DMS 273 (cell line): ENCODE results near the gene TXK.
A peak's percentile ranks its signal among the peaks of the same experiment; 100 is the strongest.

ENCODE experiments used
- DNase-seq: peaks from one replicate; lab custom pipeline; 2025; ENCODE audit not compliant: unreplicated experiment; lab: John Stamatoyannopoulos, UW

Gene TXK

DNA sequence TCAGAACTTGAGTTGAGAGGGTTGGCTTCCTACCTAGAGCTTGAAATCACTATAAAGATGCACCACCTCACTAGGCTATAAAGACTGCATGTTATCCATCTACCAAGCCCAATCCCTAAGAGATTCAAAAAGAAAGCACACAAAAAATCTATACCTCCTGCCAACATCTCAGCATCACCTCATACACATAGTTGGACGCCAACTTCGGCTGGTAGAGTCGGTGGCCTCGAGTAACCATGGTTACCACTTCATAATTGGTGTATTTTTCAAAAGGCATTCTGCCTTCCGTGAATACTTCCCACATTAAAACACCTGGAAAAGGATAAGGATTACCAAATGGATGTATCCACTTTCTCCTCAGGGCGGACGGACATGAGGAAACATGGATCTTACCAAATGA, 4.5 kb upstream of the TXK start:
- no peak for DNase-seq

DNA sequence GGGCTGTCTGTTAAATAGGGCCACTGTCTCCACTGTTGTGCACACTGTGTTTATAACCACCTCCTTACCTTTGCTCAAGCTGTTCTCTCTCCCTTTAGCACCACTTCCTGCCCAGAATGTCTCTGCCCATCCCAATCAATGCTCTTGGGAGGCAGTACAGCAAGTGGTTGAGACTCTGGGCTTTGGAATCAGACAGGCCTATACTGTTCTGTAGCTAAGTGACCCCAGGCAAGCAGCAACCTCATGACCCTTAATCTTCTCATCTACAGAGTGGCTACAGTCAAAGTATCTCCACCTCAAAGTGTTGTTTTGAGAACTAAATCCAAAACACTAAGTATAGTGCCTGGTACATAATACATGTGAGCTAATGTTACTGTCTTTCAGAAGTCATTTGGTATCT, 3.8 kb upstream of the TXK start:
- DNase-seq, result no peak

GRCh38 chr4:48133669-48134068, 381 bp downstream of the TXK start:
- DNase-seq, result peak; percentile 16

DNA sequence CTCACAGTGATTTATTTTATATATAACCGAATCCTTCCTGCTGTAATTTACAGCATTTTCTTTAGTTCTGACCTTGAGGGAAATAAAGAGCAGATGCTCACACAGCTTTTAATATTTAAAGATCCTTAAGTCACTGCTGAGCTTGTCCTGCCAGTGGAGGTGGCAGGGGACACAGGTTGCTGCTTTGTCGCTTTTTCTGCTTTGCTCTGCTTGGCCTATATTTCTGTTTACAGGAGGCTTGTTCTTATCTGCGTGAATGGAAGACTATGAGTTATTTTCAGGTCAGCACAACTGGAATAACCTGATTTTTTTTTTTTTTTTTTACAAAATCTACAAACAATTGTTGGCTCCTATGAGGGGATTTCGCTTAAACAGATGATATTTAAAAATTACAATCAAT, 2.3 kb downstream of the TXK start:
- DNase-seq, result no peak

- no peak for DNase-seq
Measured at GRCh38 chr4:48130100-48130499, 4.0 kb downstream of the TXK start.

DNA sequence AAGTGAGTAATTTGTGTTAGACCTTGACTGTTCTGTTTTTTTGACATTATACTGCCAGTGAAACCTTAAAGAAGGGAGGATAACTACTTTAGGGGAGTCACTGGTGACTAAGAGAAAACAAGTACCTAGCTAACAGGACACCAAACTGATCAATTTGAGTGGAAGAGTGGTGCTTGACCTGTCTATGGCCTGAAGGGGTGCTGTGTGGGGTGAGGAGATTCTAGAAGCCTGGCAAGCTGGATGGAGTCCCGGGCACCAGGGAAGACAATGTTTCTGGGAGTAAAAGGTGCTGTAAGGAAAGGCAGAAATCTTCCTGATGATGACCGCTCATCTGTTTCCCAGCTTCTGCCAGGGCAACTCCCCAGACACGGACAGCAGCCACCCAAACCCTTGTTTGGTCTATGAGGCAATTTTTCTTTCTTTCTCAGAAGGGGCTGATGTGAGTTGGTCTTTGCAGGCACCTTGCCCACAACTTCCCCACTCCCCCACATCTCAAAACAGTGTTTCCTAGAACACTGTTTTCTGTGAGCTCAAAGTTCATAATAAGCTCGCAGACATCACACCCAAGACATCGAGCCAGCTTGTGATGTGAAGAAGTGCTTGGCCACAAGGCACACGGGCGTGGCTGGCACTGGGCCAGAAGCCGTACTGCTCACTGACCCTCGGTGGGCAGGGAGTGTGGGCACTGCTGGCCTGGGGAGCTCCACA, 4.6 kb downstream of the TXK start:
- peak; percentile 1 for DNase-seq

DNA sequence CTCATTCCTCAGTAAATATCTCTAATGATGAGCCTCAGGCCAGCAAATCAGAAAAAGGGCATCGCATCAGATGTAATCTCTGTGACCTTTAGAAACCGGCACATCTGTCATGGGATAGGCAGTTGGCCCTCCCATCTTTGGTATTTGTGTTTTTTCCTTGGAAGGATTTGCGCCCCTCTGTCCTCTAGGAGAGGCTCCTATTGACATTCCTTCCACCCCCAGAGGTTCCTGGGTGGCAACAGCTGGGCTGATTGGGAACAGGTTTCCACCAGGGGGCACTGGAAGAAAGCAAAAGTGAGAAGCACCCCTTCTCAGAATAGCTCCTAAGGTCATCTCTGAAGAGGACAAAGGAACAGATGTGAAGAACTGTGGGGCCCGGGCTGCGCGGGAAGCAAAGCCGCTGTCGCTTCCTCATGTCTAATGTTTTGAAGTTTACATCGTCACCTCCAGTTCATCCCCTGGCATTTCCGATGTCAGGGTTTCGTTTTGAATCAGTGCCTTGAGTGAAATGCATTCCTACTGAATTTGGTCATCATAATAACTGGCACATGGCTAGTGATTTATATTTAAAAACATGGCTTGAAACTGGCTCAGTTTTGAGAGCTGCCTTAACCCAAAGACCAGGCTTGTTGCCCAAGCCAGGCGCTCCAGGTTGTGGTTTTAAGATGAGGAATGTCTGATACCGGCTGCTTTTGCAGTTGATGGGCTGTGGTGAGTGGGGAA, 6.2 kb downstream of the TXK start:
- peak; percentile 80 for DNase-seq

- DNase-seq, result no peak
Measured at GRCh38 chr4:48127231-48127630, 6.8 kb downstream of the TXK start.

DNA sequence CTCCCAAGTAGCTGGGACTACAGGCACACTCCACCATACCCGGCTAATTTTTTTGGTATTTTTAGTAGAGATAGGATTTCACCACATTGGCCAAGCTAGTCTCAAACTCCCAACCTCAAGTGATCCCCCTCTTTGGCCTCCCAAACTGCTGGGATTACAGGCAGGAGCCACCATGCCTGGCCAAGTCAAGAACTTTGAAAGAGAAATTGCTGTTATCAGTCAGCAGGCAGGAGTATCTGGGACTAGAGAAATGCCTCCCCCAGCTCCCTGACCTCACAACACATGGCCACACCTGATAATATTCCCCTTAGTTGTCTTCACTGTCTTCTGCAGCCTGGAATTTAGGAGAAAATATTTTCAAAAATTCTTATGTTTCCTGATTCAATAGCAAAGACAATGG, 7.4 kb downstream of the TXK start:
- DNase-seq, result no peak

DNA sequence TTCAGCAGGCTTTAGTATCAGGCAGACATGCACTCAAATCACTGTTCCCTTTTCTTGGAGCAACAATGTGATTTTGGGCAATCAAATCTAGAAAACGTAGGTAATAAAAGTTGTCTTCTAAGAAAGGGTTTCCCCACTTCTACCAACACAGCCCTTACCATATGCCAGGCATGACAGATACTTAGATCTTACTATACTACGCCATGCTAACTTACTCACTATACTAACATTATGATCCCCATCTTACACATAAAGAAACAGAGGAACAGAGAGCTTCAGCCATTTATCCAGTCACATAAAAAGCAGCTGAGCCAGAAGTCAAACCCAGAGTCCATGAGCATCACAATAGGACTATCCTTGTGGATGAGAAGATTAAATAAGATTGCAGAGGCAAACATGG, 9.2 kb downstream of the TXK start:
- no peak for DNase-seq

DNA sequence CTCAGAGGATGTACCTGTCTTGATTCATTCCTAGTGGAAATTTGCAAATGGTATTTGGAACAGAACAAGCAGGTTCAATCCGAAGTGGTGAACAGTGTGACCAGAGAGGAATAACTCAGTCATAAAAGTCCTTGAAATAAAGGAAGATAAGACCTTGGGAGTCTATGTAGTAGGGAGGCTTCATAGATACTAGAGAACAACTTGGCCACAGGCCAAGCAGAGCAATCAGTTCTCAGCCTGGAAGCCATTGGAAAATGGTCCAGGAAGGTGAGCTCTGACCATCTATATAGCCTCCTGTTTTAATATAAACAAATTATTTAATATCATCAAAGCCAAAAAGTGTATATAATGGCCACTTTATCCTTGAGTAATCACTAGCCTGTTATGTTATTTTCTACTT, 11.3 kb downstream of the TXK start:
- DNase-seq, result no peak

- DNase-seq, result no peak
Measured at GRCh38 chr4:48121180-48121579, 12.9 kb downstream of the TXK start.

GRCh38 chr4:48120132-48120531, 13.9 kb downstream of the TXK start:
- no peak for DNase-seq

DNA sequence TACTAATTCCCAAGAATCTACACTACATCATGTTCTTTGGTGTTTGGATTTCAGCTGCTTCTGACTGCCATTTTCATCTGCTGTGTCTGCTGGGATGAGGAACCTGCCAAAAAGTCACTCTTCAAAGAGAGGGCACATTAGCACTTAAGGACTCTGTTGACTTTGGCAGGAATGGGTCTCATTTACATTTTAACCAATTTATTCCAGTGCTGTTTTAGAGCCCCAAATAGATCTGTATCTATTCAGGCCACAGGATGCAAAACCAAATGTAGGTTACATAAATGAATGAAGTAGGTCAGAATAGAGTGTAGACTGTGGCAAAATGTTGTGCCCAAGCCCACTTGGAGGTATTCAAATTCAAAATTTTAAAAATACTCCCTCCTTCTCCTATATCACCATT, 14.4 kb downstream of the TXK start:
- DNase-seq, result peak; percentile 1

DNA sequence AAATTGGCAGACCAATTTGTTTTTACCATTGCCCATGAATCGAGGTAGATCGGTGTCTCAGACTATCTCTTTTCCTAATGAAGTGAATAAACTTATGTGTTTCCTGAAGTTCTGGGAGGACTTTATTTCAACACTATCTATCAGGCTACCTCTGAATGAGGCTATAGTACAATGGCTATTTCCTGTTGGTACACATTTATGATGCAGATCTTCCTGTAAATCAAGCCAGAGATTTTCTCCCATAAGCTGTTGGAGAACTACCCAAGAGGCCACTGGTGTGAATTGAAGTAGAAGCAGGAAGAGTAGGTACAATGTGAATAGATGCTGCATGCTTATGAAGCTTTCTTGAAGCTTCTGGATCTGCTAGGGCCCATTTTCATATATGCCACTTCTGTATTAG, 16.0 kb downstream of the TXK start:
- DNase-seq, result no peak

GRCh38 chr4:48116582-48116981, 17.5 kb downstream of the TXK start:
- no peak for DNase-seq

- no peak for DNase-seq
Measured at GRCh38 chr4:48114412-48114811, 19.6 kb downstream of the TXK start.

GRCh38 chr4:48112017-48112667, 21.9 kb downstream of the TXK start:
- DNase-seq, result no peak

DNA sequence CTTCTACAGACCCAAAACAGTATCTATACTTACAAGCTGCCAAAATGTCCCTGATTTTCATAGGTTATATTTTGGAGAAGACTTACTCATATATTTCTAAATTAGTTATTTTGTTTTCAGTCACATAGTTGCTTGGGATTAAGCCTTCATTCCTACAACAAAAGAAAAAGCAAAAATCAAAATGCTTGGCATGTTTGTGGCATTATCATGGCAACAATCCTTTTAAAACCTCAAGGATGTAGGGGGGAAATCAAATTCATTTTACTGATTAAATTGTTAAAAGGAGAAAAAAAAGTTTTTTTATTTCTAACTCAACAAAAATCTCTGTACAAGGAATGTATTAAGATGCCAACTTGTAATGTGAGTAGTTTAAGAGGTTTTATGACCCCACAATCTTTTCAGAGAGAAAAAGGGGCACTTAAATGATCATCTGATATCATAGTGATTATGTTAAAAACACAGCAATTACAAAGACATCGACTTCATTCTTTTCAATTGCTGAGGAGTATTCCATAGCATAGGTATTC, 23.5 kb downstream of the TXK start:
- DNase-seq, result no peak

GRCh38 chr4:48109413-48110263, 24.4 kb downstream of the TXK start:
- DNase-seq, result peak; percentile 58
